Head of caudate nucleus (tissue), 42 donors: ENCODE results near the gene STK32B.
A peak's percentile ranks its signal among the peaks of the same experiment; 100 is the strongest.

ENCODE experiments used
- DNase-seq, 42 donors: peaks; one replicate each; pipeline versions ENCODE4 v3.0.0 to v3.0.0-alpha.2; 2020 to 2021; ENCODE audit warnings: mixed read lengths in 7 of 42
- intact Hi-C: fragments of 100-400 bp; cut with DNase I; formaldehyde crosslinking; loops from one replicate; pipeline ENCODE4 v1.15.0; 2022

STK32B gene

GRCh38 chr4:5500165-5500564 lies 448.9 kb downstream of the STK32B start:
- intact Hi-C loops, result no loop called here
- no peak for DNase-seq

GRCh38 chr4:5503336-5503936 lies 452.2 kb downstream of the STK32B start:
- DNase-seq, result no peak
- intact Hi-C loops, result no loop called here

- intact Hi-C loops, result no loop called here
These were observed 453.2 kb downstream of the STK32B start for GRCh38 chr4:5504486-5504885.

GRCh38 chr4:5510504-5510903 lies 459.2 kb downstream of the STK32B start:
- no peak for DNase-seq
- intact Hi-C loops, result no loop called here

More at GRCh38 chr4:5504486-5504885, 453.2 kb downstream of the STK32B start:
- no peak for DNase-seq

GRCh38 chr4:5511791-5512190 lies 460.5 kb downstream of the STK32B start:
- no peak for DNase-seq
- intact Hi-C loops, result no loop called here

- intact Hi-C loops, result no loop called here
- no peak for DNase-seq
These were observed 464.4 kb downstream of the STK32B start for GRCh38 chr4:5515646-5516045.

- intact Hi-C loops, result no loop called here
- no peak for DNase-seq
These were observed 466.1 kb downstream of the STK32B start for GRCh38 chr4:5517372-5517771.

GRCh38 chr4:5524446-5525299 lies 473.4 kb downstream of the STK32B start:
- peak in 1 of 42 donors; percentile 3 for DNase-seq
- intact Hi-C loops, result no loop called here

GRCh38 chr4:5526080-5526846 lies 475.0 kb downstream of the STK32B start:
- intact Hi-C loops, result no loop called here
- no peak for DNase-seq

GRCh38 chr4:5527211-5527610 lies 475.9 kb downstream of the STK32B start:
- DNase-seq, result no peak

GRCh38 chr4:5528031-5528436 lies 476.8 kb downstream of the STK32B start:
- DNase-seq, result no peak
- intact Hi-C loops, result no loop called here

More at GRCh38 chr4:5527211-5527610, 475.9 kb downstream of the STK32B start:
- intact Hi-C loops, result no loop called here

GRCh38 chr4:5532100-5532499 lies 480.8 kb downstream of the STK32B start:
- no peak for DNase-seq
- intact Hi-C loops, result no loop called here

- intact Hi-C loops, result no loop called here
- no peak for DNase-seq
These were observed 488.3 kb downstream of the STK32B start for GRCh38 chr4:5539584-5539983.

- intact Hi-C loops, result no loop called here
- no peak for DNase-seq
These were observed 489.9 kb downstream of the STK32B start for GRCh38 chr4:5541169-5541568.

GRCh38 chr4:5543681-5544080 lies 492.4 kb downstream of the STK32B start:
- intact Hi-C loops, result no loop called here
- DNase-seq, result no peak

- intact Hi-C loops, result no loop called here
- DNase-seq, result no peak
These were observed 493.5 kb downstream of the STK32B start for GRCh38 chr4:5544762-5545161.

GRCh38 chr4:5545271-5545670 lies 494.0 kb downstream of the STK32B start:
- no peak for DNase-seq
- intact Hi-C loops, result no loop called here

- intact Hi-C loops, result no loop called here
These were observed 496.5 kb downstream of the STK32B start for GRCh38 chr4:5547651-5548249.

More at GRCh38 chr4:5547651-5548249, 496.5 kb downstream of the STK32B start:
- DNase-seq, result no peak
